Left forelimb (tissue), 1 donor: ENCODE measurements around the gene FLYWCH2.
"Not testable (repeated sequence)": the region's sequence is repeated elsewhere in the genome, so short reads cannot be mapped to it uniquely, and the experiment has no call there.

Experiments
- DNase-seq: peaks from one replicate; pipeline ENCODE4 v3.0.0-alpha.2; 2018; ENCODE audit warnings: low spot score

Gene FLYWCH2

GRCh38 chr16:2938206-2938605 is 55.2 kb downstream of the FLYWCH2 start:
- DNase-seq = no peak

DNA sequence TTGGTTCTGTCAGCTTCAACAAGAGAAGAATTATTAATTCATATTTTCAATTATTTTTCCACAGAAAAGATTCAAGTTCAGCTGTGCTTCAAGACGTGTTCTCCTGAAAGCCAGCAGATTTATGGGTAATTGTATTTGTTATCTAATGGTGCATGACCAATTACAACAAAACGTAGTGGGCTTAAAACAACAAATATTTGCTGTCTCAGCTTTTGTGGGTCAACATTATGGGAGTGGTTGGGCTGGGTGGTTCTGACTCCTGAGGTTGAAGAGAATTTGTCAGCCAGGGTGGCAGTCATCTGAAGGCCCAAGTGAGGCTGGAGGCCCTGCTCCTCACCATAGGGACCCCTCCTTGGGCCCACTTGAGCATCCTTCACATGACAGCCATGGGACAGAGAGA is 57.0 kb downstream of the FLYWCH2 start:
- no peak for DNase-seq

- DNase-seq = no peak
Measured at GRCh38 chr16:2942045-2942444, 59.0 kb downstream of the FLYWCH2 start.

GRCh38 chr16:2943716-2944115 is 60.7 kb downstream of the FLYWCH2 start:
- not testable (repeated sequence) for DNase-seq

- no peak for DNase-seq
Measured at GRCh38 chr16:2946649-2947048, 63.6 kb downstream of the FLYWCH2 start.
